NCI-H524 treated with DMSO at 0.1 percent for 48 hours (cell line): ENCODE measurements around the gene PODXL.

Experiments used
- DNase-seq: peaks from one replicate; lab custom pipeline; 2025; lab: John Stamatoyannopoulos, UW

PODXL gene

GRCh38 chr7:131556053-131556908 is at the start of gene PODXL:
TSS of gene PODXL (minus strand) at chr7:131556628. CDS start at chr7:131556359, 269 bp downstream.
- DNase-seq = no peak

GRCh38 chr7:131605280-131605878 is 49.0 kb upstream of the PODXL start:
- no peak for DNase-seq

- no peak for DNase-seq
These were observed 48.4 kb upstream of the PODXL start for GRCh38 chr7:131604841-131605279.

- DNase-seq = no peak
These were observed 47.5 kb upstream of the PODXL start for GRCh38 chr7:131603932-131604331.

- DNase-seq = no peak
These were observed 46.6 kb upstream of the PODXL start for GRCh38 chr7:131602994-131603372.

- no peak for DNase-seq
These were observed 46.0 kb upstream of the PODXL start for GRCh38 chr7:131602304-131602993.

GRCh38 chr7:131600085-131600881 is 43.9 kb upstream of the PODXL start:
- DNase-seq = no peak

GRCh38 chr7:131596785-131597184 is 40.4 kb upstream of the PODXL start:
- no peak for DNase-seq

GRCh38 chr7:131595699-131596098 is 39.3 kb upstream of the PODXL start:
- DNase-seq = no peak

GRCh38 chr7:131591687-131592319 is 35.4 kb upstream of the PODXL start:
- no peak for DNase-seq

- no peak for DNase-seq
These were observed 31.0 kb upstream of the PODXL start for GRCh38 chr7:131587315-131587923.

GRCh38 chr7:131586759-131587158 is 30.3 kb upstream of the PODXL start:
- DNase-seq = no peak

- no peak for DNase-seq
These were observed 29.8 kb upstream of the PODXL start for GRCh38 chr7:131586259-131586658.

- no peak for DNase-seq
These were observed 27.0 kb upstream of the PODXL start for GRCh38 chr7:131583430-131583829.

GRCh38 chr7:131581241-131582051 is 25.0 kb upstream of the PODXL start:
- no peak for DNase-seq

- no peak for DNase-seq
These were observed 22.2 kb upstream of the PODXL start for GRCh38 chr7:131578602-131579001.

GRCh38 chr7:131574741-131575140 is 18.3 kb upstream of the PODXL start:
- no peak for DNase-seq

GRCh38 chr7:131570401-131570800 is 14.0 kb upstream of the PODXL start:
- DNase-seq = no peak

- DNase-seq = no peak
These were observed 12.5 kb upstream of the PODXL start for GRCh38 chr7:131568970-131569369.

GRCh38 chr7:131568510-131568909 is 12.1 kb upstream of the PODXL start:
- no peak for DNase-seq
